Loucy (cell line): ENCODE results near the gene TJP1.

Experiments used
- H2AFZ ChIP-seq: fragments of 200-600 bp; sonication (generic); 2 replicates; pipeline ENCODE4 v1.6.0; 2016; ENCODE audit warnings: antibody characterized with exemption, mild to moderate bottlenecking, low read length, moderate library complexity
- H3F3A ChIP-seq: fragments of 200-600 bp; 2 replicates; pipeline ENCODE4 v1.6.0; 2016; ENCODE audit warnings: antibody characterized with exemption, low read depth, mild to moderate bottlenecking
- H3K27me3 ChIP-seq: fragments of 200-600 bp; sonication (generic); 2 replicates; pipeline ENCODE4 v1.6.1; 2014; ENCODE audit warnings: low read length, mild to moderate bottlenecking; ENCODE audit not compliant: insufficient read depth, poor library complexity, severe bottlenecking
- H3K36me3 ChIP-seq: fragments of 200-600 bp; sonication (generic); 2 replicates; pipeline ENCODE4 v1.6.1; 2016; ENCODE audit warnings: low read length; ENCODE audit not compliant: insufficient read depth
- H3K4me1 ChIP-seq: fragments of 200-600 bp; sonication (generic); 2 replicates; pipeline ENCODE4 v1.5.1; 2014; ENCODE audit warnings: low read length, mild to moderate bottlenecking; ENCODE audit not compliant: insufficient read depth, poor library complexity, severe bottlenecking
- H3K4me2 ChIP-seq: fragments of 200-600 bp; sonication (generic); 2 replicates; pipeline ENCODE4 v1.6.0; 2014; ENCODE audit warnings: antibody characterized with exemption, low read length, low read depth, mild to moderate bottlenecking; ENCODE audit not compliant: poor library complexity, severe bottlenecking
- H3K4me3 ChIP-seq: fragments of 200-600 bp; sonication (generic); 2 replicates; pipeline ENCODE4 v1.5.1; 2014; ENCODE audit warnings: low read length, mild to moderate bottlenecking, mixed read lengths; ENCODE audit not compliant: poor library complexity, severe bottlenecking
- H3K79me2 ChIP-seq: fragments of 200-600 bp; sonication (generic); 2 replicates; pipeline ENCODE4 v1.6.1; 2014; ENCODE audit warnings: low read length; ENCODE audit not compliant: insufficient read depth
- H3K9ac ChIP-seq: fragments of 200-600 bp; sonication (generic); 2 replicates; pipeline ENCODE4 v1.6.0; 2014; ENCODE audit warnings: mild to moderate bottlenecking, low read depth, low read length, moderate library complexity; ENCODE audit not compliant: poor library complexity, severe bottlenecking
- H3K9me2 ChIP-seq: fragments of 200-600 bp; sonication (generic); replicated peaks from 2 replicates; pipeline ENCODE4 v1.6.1; 2016; ENCODE audit warnings: low read depth, low read length, mixed read lengths
- H3K9me3 ChIP-seq: fragments of 200-600 bp; sonication (generic); 2 replicates; pipeline ENCODE4 v1.6.1; 2014; ENCODE audit warnings: mild to moderate bottlenecking, antibody characterized with exemption, low read length, low read depth; ENCODE audit not compliant: insufficient read depth
- H4K20me1 ChIP-seq: fragments of 200-600 bp; sonication (generic); 2 replicates; pipeline ENCODE4 v1.6.0; 2014; ENCODE audit warnings: antibody characterized with exemption, low read length, mild to moderate bottlenecking; ENCODE audit not compliant: insufficient read depth, poor library complexity, severe bottlenecking
- CTCF ChIP-seq: fragments of 200-600 bp; sonication (generic); conservative IDR thresholded peaks from 2 replicates; pipeline ENCODE4 v1.5.1; 2014; ENCODE audit warnings: mild to moderate bottlenecking, antibody characterized with exemption, low read length
- EZH2phosphoT487 ChIP-seq: fragments of 200-600 bp; IDR thresholded peaks from 2 replicates; pipeline ENCODE4 v1.6.1; 2018; ENCODE audit warnings: antibody characterized with exemption, mild to moderate bottlenecking, moderate library complexity, borderline replicate concordance

TJP1 gene

GRCh38 chr15:29773816-29774215 lies 48.5 kb downstream of the TJP1 start:
- Histone ChIP-seq H3F3A (no peaks in the 10 kb centered on the region), H3K79me2 (no peaks in the 10 kb centered on the region), H3K9me3 (no peaks in the 10 kb centered on the region), H3K4me3 (no peak overlapping the region), H3K4me2 (no peak overlapping the region), H2AFZ (no peak overlapping the region), H3K4me1 (no peaks in the 10 kb centered on the region), H3K9ac (no peak overlapping the region), H4K20me1 (no peaks in the 10 kb centered on the region), H3K9me2 (no peaks in the 10 kb centered on the region), H3K27me3 (no peaks in the 10 kb centered on the region), H3K36me3 (no peaks in the 10 kb centered on the region)
- TF ChIP-seq EZH2phosphoT487 (no peak), CTCF (no peak)

GRCh38 chr15:29773000-29773399 lies 49.3 kb downstream of the TJP1 start:
- Histone ChIP-seq H3K9me3 (no peaks in the 10 kb centered on the region), H3F3A (no peaks in the 10 kb centered on the region), H3K79me2 (no peaks in the 10 kb centered on the region), H3K9me2 (no peaks in the 10 kb centered on the region), H3K27me3 (no peaks in the 10 kb centered on the region), H3K9ac (no peak overlapping the region), H4K20me1 (no peaks in the 10 kb centered on the region), H3K4me2 (no peak overlapping the region), H2AFZ (no peak overlapping the region), H3K4me1 (no peaks in the 10 kb centered on the region), H3K36me3 (no peaks in the 10 kb centered on the region), H3K4me3 (no peak overlapping the region)
- no peak for TF ChIP-seq CTCF
- no peak for TF ChIP-seq EZH2phosphoT487

GRCh38 chr15:29770796-29771195 lies 51.5 kb downstream of the TJP1 start:
- Histone ChIP-seq H3K27me3 (no peaks in the 10 kb centered on the region), H3F3A (no peaks in the 10 kb centered on the region), H3K9me2 (no peaks in the 10 kb centered on the region), H4K20me1 (no peaks in the 10 kb centered on the region), H3K4me3 (no peak overlapping the region), H3K4me2 (no peak overlapping the region), H3K9ac (no peak overlapping the region), H3K36me3 (no peaks in the 10 kb centered on the region), H2AFZ (no peak overlapping the region), H3K79me2 (no peaks in the 10 kb centered on the region), H3K9me3 (no peaks in the 10 kb centered on the region), H3K4me1 (no peaks in the 10 kb centered on the region)
- TF ChIP-seq EZH2phosphoT487 (no peak), CTCF (no peak)
